MCF 10A (cell line): ENCODE measurements around the gene DCLRE1A. TPM values are rescaled to one million over a fixed set of nuclear protein-coding genes. Genes with fewer than 3 reads are reported as not detected.

Experiments
- BruUV-seq: library from RNA; stranded (reverse); fragments of 400-500 nt; replicated peaks from 2 replicates; lab custom pipeline; 2021; lab: Mats Ljungman, UMichigan
- CTCF ChIA-PET: fragments of 300-600 bp; sonication (Branson Sonifier 250); formaldehyde crosslinking; extraction: SDS; loops from one replicate; lab custom pipeline; 2021; ENCODE audit warnings: antibody characterized with exemption, inconsistent platforms; lab: Yijun Ruan, JAX
- POLR2A ChIA-PET: fragments of 300-600, 350-650 bp; sonication (Branson Sonifier 250); formaldehyde crosslinking; extraction: SDS; loops from one replicate; lab custom pipeline; 2020; ENCODE audit warnings: antibody characterized with exemption, inconsistent platforms; lab: Yijun Ruan, JAX
- DNase-seq: peaks from one replicate; pipeline ENCODE4 v3.0.0-alpha.2; 2018; ENCODE audit not compliant: unreplicated experiment
- H3K27ac Mint-ChIP-seq: one replicate; pipeline ENCODE4 v1.8.0; 2022; ENCODE audit warnings: mild to moderate bottlenecking, low read depth, mixed read lengths; ENCODE audit not compliant: unreplicated experiment
- H3K27me3 Mint-ChIP-seq: one replicate; pipeline ENCODE4 v1.8.0; 2022; ENCODE audit warnings: mixed read lengths; ENCODE audit not compliant: insufficient read depth, unreplicated experiment
- H3K36me3 Mint-ChIP-seq: one replicate; pipeline ENCODE4 v1.8.0; 2022; ENCODE audit warnings: mild to moderate bottlenecking, moderate library complexity, mixed read lengths; ENCODE audit not compliant: insufficient read depth, unreplicated experiment
- H3K4me1 Mint-ChIP-seq: one replicate; pipeline ENCODE4 v1.8.0; 2022; ENCODE audit warnings: mixed read lengths; ENCODE audit not compliant: insufficient read depth, unreplicated experiment
- H3K4me3 Mint-ChIP-seq: one replicate; pipeline ENCODE4 v1.8.0; 2022; ENCODE audit warnings: mild to moderate bottlenecking, moderate library complexity, mixed read lengths; ENCODE audit not compliant: unreplicated experiment
- H3K9me3 Mint-ChIP-seq: one replicate; pipeline ENCODE4 v1.8.0; 2022; ENCODE audit warnings: mixed read lengths; ENCODE audit not compliant: unreplicated experiment
- intact Hi-C: fragments of 100-400 bp; cut with micrococcal nuclease; formaldehyde crosslinking; loops from 2 replicates; pipeline ENCODE4 v1.14.1; 2022
- total RNA-seq: library from RNA; stranded (reverse); gene quantifications from 2 replicates; pipeline ENCODE4 v1.2.3, GENCODE V29; 2022
- TF ChIP-seq, protein P1 (sequence below): fragments of 200-600 bp; IDR thresholded peaks from one replicate; pipeline ENCODE4 v1.8.0; 2022; ENCODE audit warnings: antibody characterized with exemption, mild to moderate bottlenecking; ENCODE audit not compliant: unreplicated experiment

Gene DCLRE1A
- total RNA-seq, 1 experiment from 2014 or later: 9.0 TPM

DNA sequence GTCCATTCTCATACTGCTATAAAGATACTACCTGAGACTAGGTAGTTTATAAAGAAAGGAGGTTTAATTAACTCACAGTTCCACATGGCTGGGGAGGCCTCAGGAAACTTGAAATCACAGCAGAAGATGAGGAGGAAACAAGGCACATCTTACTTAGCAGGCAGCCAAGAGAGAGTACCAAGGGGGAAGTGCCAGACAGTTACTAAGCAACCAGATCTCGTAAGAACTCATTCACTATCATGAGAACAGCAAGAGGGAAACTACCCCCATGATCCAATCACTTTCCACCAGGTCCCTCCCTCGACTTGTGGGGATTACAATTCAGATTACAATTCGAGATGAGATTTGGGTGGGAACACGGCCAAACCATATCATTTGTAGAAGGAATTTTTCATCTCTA lies 36.9 kb upstream of the DCLRE1A start:
- Mint-ChIP-seq H3K4me3 (no peak overlapping the region), H3K27me3 (no peaks in the 10 kb centered on the region), H3K36me3 (peaks cover 12% of the 10 kb centered on the region), H3K27ac (no peak overlapping the region), H3K4me1 (peaks cover 7% of the 10 kb centered on the region), H3K9me3 (no peaks in the 10 kb centered on the region)
- TF ChIP-seq, protein P1, sequence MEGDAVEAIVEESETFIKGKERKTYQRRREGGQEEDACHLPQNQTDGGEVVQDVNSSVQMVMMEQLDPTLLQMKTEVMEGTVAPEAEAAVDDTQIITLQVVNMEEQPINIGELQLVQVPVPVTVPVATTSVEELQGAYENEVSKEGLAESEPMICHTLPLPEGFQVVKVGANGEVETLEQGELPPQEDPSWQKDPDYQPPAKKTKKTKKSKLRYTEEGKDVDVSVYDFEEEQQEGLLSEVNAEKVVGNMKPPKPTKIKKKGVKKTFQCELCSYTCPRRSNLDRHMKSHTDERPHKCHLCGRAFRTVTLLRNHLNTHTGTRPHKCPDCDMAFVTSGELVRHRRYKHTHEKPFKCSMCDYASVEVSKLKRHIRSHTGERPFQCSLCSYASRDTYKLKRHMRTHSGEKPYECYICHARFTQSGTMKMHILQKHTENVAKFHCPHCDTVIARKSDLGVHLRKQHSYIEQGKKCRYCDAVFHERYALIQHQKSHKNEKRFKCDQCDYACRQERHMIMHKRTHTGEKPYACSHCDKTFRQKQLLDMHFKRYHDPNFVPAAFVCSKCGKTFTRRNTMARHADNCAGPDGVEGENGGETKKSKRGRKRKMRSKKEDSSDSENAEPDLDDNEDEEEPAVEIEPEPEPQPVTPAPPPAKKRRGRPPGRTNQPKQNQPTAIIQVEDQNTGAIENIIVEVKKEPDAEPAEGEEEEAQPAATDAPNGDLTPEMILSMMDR: no peak
- POLR2A ChIA-PET: no interaction called here
- BruUV-seq: no TSS peak
- CTCF ChIA-PET: no interaction called here
- DNase-seq: no peak
- intact Hi-C loops: loop anchor here (10.0 kb wide), 1 partner anchor 174 kb away; no protein-coding TSS in a partner anchor

GRCh38 chr10:113889911-113890310 lies 36.0 kb upstream of the DCLRE1A start:
- intact Hi-C loops: loop anchor here (10.0 kb wide), 1 partner anchor 175 kb away; no protein-coding TSS in a partner anchor
- H3K27me3 Mint-ChIP-seq: no peaks in the 10 kb centered on the region
- BruUV-seq: no TSS peak
- H3K36me3 Mint-ChIP-seq: peaks cover 12% of the 10 kb centered on the region
- H3K9me3 Mint-ChIP-seq: no peaks in the 10 kb centered on the region
- ChIA-PET POLR2A (no interaction called here), CTCF (no interaction called here)
- H3K4me3 Mint-ChIP-seq: no peak overlapping the region
- H3K4me1 Mint-ChIP-seq: no peaks in the 10 kb centered on the region
- TF ChIP-seq, protein P1: no peak
- DNase-seq: no peak
- no peak overlapping the region for H3K27ac Mint-ChIP-seq

DNA sequence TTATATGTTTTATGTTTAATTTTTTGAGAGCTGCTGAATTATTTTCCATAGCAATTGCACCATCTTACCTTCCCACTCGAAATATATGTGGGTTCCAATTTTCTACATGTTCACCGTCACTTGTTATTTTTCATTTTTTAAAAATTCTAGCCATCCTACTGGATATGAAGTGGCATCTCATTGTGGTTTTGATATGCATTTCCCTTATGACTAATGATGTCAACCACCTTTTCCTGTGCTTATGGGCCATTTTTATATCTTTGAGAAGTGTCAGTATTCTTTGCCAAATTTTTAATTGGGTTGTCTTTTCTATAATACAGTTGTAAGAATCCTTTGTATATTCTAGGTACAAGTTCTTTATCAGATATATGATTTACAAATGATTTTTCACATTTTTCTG lies 28.4 kb upstream of the DCLRE1A start:
- intact Hi-C loops: no loop called here
- peaks cover 29% of the 10 kb centered on the region for H3K36me3 Mint-ChIP-seq
- POLR2A ChIA-PET: no interaction called here
- BruUV-seq: no TSS peak
- no peak overlapping the region for H3K4me3 Mint-ChIP-seq
- CTCF ChIA-PET: no interaction called here
- no peaks in the 10 kb centered on the region for H3K4me1 Mint-ChIP-seq
- no peaks in the 10 kb centered on the region for H3K9me3 Mint-ChIP-seq
- H3K27me3 Mint-ChIP-seq: no peaks in the 10 kb centered on the region
- no peak overlapping the region for H3K27ac Mint-ChIP-seq
- no peak for DNase-seq
- TF ChIP-seq, protein P1: no peak

DNA sequence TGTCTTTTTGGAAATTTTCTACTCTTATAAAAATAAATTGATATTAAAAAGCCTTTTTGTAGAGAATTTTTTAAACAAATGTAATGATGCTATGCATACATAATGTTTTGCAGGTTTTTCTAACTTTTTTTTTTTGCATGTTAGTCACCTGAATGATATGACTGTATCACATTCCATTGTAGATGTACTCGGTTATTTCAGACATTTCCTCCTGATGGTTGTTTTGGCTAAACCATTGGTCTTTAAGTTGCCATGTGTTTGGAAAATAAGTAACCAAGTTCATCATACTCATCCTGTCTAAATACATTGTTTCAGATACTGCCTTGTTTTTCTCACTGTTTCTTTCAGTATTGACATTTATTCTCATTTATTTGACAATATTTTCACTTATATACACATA lies 26.4 kb upstream of the DCLRE1A start:
- ChIA-PET CTCF (no interaction called here), POLR2A (interaction anchor here (1.1 kb wide), 1 partner anchor 19 kb away, joined by 3 read pairs; no protein-coding TSS in a partner anchor)
- no peaks in the 10 kb centered on the region for H3K9me3 Mint-ChIP-seq
- DNase-seq: no peak
- no TSS peak for BruUV-seq
- TF ChIP-seq, protein P1: no peak
- H3K4me3 Mint-ChIP-seq: no peak overlapping the region
- H3K27ac Mint-ChIP-seq: no peak overlapping the region
- H3K27me3 Mint-ChIP-seq: no peaks in the 10 kb centered on the region
- H3K4me1 Mint-ChIP-seq: peaks cover 5% of the 10 kb centered on the region
- H3K36me3 Mint-ChIP-seq: peaks cover 24% of the 10 kb centered on the region
- intact Hi-C loops: no loop called here
